GM19043 (cell line): ENCODE measurements around the gene PHLPP2.

Source experiments
- ATAC-seq: cut with Tn5 transposase; IDR thresholded peaks from one replicate; pipeline ENCODE4 v1.9.1; 2021; ENCODE audit warnings: low read depth; ENCODE audit not compliant: unreplicated experiment

Gene PHLPP2

GRCh38 chr16:71670537-71670936 is 54.0 kb downstream of the PHLPP2 start:
- no peak for ATAC-seq

GRCh38 chr16:71669926-71670536 is 54.5 kb downstream of the PHLPP2 start:
- no peak for ATAC-seq

- no peak for ATAC-seq
Measured at GRCh38 chr16:71666928-71667707, 57.4 kb downstream of the PHLPP2 start.

GRCh38 chr16:71666264-71666663 is 58.2 kb downstream of the PHLPP2 start:
- ATAC-seq, result no peak

- no peak for ATAC-seq
Measured at GRCh38 chr16:71659471-71659870, 65.0 kb downstream of the PHLPP2 start.

- ATAC-seq, result no peak
Measured at GRCh38 chr16:71658771-71659170, 65.7 kb downstream of the PHLPP2 start.

GRCh38 chr16:71649704-71650103 is 74.8 kb downstream of the PHLPP2 start:
- ATAC-seq, result no peak

- ATAC-seq, result no peak
Measured at GRCh38 chr16:71648921-71649320, 75.6 kb downstream of the PHLPP2 start.

GRCh38 chr16:71648162-71648561 is 76.3 kb downstream of the PHLPP2 start:
- no peak for ATAC-seq

GRCh38 chr16:71647391-71647790 is 77.1 kb downstream of the PHLPP2 start:
- ATAC-seq, result no peak

- ATAC-seq, result peak; percentile 51
Measured at GRCh38 chr16:71645450-71645849, 79.1 kb downstream of the PHLPP2 start.

GRCh38 chr16:71637398-71637797 is 87.1 kb downstream of the PHLPP2 start:
- ATAC-seq, result no peak

GRCh38 chr16:71635632-71636031 is 88.9 kb downstream of the PHLPP2 start:
- ATAC-seq, result no peak

GRCh38 chr16:71631776-71632175 is 92.7 kb downstream of the PHLPP2 start:
- ATAC-seq, result no peak

GRCh38 chr16:71630808-71631207 is 93.7 kb downstream of the PHLPP2 start:
- ATAC-seq, result no peak

- no peak for ATAC-seq
Measured at GRCh38 chr16:71629278-71630016, 95.1 kb downstream of the PHLPP2 start.

- no peak for ATAC-seq
Measured at GRCh38 chr16:71628810-71629209, 95.7 kb downstream of the PHLPP2 start.

- ATAC-seq, result no peak
Measured at GRCh38 chr16:71627731-71628181, 96.7 kb downstream of the PHLPP2 start.

- ATAC-seq, result no peak
Measured at GRCh38 chr16:71626858-71627213, 97.7 kb downstream of the PHLPP2 start.

- ATAC-seq, result no peak
Measured at GRCh38 chr16:71626018-71626857, 98.3 kb downstream of the PHLPP2 start, which contains the start of gene MARVELD3. MARVELD3 (plus strand) TSS chr16:71626184; CDS start chr16:71626230, 46 bp downstream.
